HepG2 (cell line): ENCODE results near the gene SLC19A1. TPM values are rescaled to one million over a fixed set of nuclear protein-coding genes. Genes with fewer than 3 reads are reported as not detected.
A peak's percentile ranks its signal among the peaks of the same experiment; 100 is the strongest.

ENCODE experiments used
- BRCA1 ChIP-seq: sonication (generic); formaldehyde crosslinking; IDR thresholded peaks from 2 replicates; pipeline ENCODE4 v1.4.0; 2020; ENCODE audit warnings: missing genetic modification reagents
- CEBPZ ChIP-seq: IDR thresholded peaks from 2 replicates; pipeline ENCODE4 v1.6.1; 2012; ENCODE audit warnings: low read length, improper control_type of control experiment
- HNF1B ChIP-seq: sonication (generic); formaldehyde crosslinking; IDR thresholded peaks from 2 replicates; pipeline ENCODE4 v1.5.1; 2020; ENCODE audit warnings: mild to moderate bottlenecking, moderate library complexity, missing genetic modification reagents
- HNRNPH1 ChIP-seq: fragments of 200-400 bp; formaldehyde crosslinking; optimal IDR thresholded peaks from 2 replicates; pipeline ENCODE3; 2017; ENCODE audit warnings: mild to moderate bottlenecking, low read depth, low read length
- HOXA9 ChIP-seq: sonication (generic); formaldehyde crosslinking; IDR thresholded peaks from 2 replicates; pipeline ENCODE4 v1.8.1; 2022; ENCODE audit warnings: missing genetic modification reagents, mild to moderate bottlenecking, moderate library complexity, borderline replicate concordance
- KMT2A ChIP-seq: sonication (generic); formaldehyde crosslinking; IDR thresholded peaks from 2 replicates; pipeline ENCODE4 v1.4.0; 2020; ENCODE audit warnings: missing genetic modification reagents
- NPAS2 ChIP-seq: sonication (generic); formaldehyde crosslinking; IDR thresholded peaks from 2 replicates; pipeline ENCODE4 v1.8.0; 2022; ENCODE audit warnings: mild to moderate bottlenecking, missing genetic modification reagents, borderline replicate concordance
- POLR2G ChIP-seq: fragments of 200-400 bp; formaldehyde crosslinking; IDR thresholded peaks from 2 replicates; pipeline ENCODE4 v1.6.1; 2018; ENCODE audit warnings: mild to moderate bottlenecking, low read depth, low read length, moderate library complexity
- RBFOX2 ChIP-seq: fragments of 200-400 bp; formaldehyde crosslinking; IDR thresholded peaks from 2 replicates; pipeline ENCODE4 v1.6.1; 2017; ENCODE audit warnings: low read depth, mild to moderate bottlenecking, low read length
- TFAP4 ChIP-seq: sonication (generic); IDR thresholded peaks from 2 replicates; pipeline ENCODE4 v1.6.1; 2016; ENCODE audit warnings: low read depth, borderline replicate concordance
- ZBTB3 ChIP-seq: sonication (generic); formaldehyde crosslinking; IDR thresholded peaks from 2 replicates; pipeline ENCODE4 v1.4.0; 2020; ENCODE audit warnings: low read depth, mild to moderate bottlenecking, moderate library complexity, missing genetic modification reagents, borderline replicate concordance
- ZFP37 ChIP-seq: sonication (generic); formaldehyde crosslinking; IDR thresholded peaks from 2 replicates; pipeline ENCODE4 v1.4.0; 2020; ENCODE audit warnings: missing genetic modification reagents, borderline replicate concordance
- ZNF260 ChIP-seq: sonication (generic); formaldehyde crosslinking; IDR thresholded peaks from 2 replicates; pipeline ENCODE4 v1.4.0; 2020; ENCODE audit warnings: missing genetic modification reagents, low read depth, mild to moderate bottlenecking, borderline replicate concordance
- ZNF264 ChIP-seq: sonication (generic); formaldehyde crosslinking; IDR thresholded peaks from 2 replicates; pipeline ENCODE4 v1.4.0; 2020; ENCODE audit warnings: missing genetic modification reagents
- ZNF501 ChIP-seq: sonication (generic); formaldehyde crosslinking; IDR thresholded peaks from 2 replicates; pipeline ENCODE4 v1.5.1; 2020; ENCODE audit warnings: mild to moderate bottlenecking, moderate library complexity, missing genetic modification reagents
- ZNF572 ChIP-seq: sonication (generic); formaldehyde crosslinking; IDR thresholded peaks from 2 replicates; pipeline ENCODE4 v1.5.1; 2020; ENCODE audit warnings: mild to moderate bottlenecking, missing genetic modification reagents
- ZNF772 ChIP-seq: sonication (generic); formaldehyde crosslinking; IDR thresholded peaks from 2 replicates; pipeline ENCODE4 v1.5.0; 2020; ENCODE audit warnings: mild to moderate bottlenecking, missing genetic modification reagents
- ZNF816 ChIP-seq: sonication (generic); formaldehyde crosslinking; IDR thresholded peaks from 2 replicates; pipeline ENCODE4 v1.8.0; 2022; ENCODE audit warnings: missing genetic modification reagents, mild to moderate bottlenecking, borderline replicate concordance
- ZNF841 ChIP-seq: sonication (generic); formaldehyde crosslinking; IDR thresholded peaks from 2 replicates; pipeline ENCODE4 v1.8.1; 2023; ENCODE audit warnings: missing genetic modification reagents, borderline replicate concordance
- ZNF879 ChIP-seq: sonication (generic); formaldehyde crosslinking; IDR thresholded peaks from 2 replicates; pipeline ENCODE4 v1.8.1; 2023; ENCODE audit warnings: missing genetic modification reagents
- polyA plus RNA-seq, 8 experiments: library from polyadenylated mRNA; depleted of rRNA in 3 of 8; stranded (reverse) in 7 of 8; unstranded in 1 of 8; fragments of >200 nt; fragmentation: Illumina TruSeq in 4 of 8; extraction: Trizol in 4 of 8; gene quantifications; 2 replicates each; pipeline versions ENCODE4 v1.2.1 to v1.2.3, GENCODE V29; 2011 to 2016; ENCODE audit warnings: low read depth in 4 of 8, missing spikeins in 1 of 8, mixed read lengths in 1 of 8; ENCODE audit not compliant: insufficient read depth in 1 of 8
- total RNA-seq, 5 experiments: library from RNA; depleted of rRNA; stranded (reverse); fragments of >200 nt; fragmentation: Illumina TruSeq; extraction: Trizol; gene quantifications; 2 replicates each; pipeline ENCODE4 v1.2.3, GENCODE V29; 2016; ENCODE audit warnings: low read depth in 1 of 5
- TF ChIP-seq, protein P1 (sequence below): IDR thresholded peaks from 2 replicates; pipeline ENCODE4 v1.6.1; 2018; ENCODE audit warnings: missing genetic modification reagents, mild to moderate bottlenecking, missing compliant biosample characterization

SLC19A1 gene
- total and polyA plus RNA-seq, 2 of the 13 experiments (the other 11 are each of a cell fraction or from before 2014, with no cell fraction given): 21.8 to 23.0 TPM

DNA sequence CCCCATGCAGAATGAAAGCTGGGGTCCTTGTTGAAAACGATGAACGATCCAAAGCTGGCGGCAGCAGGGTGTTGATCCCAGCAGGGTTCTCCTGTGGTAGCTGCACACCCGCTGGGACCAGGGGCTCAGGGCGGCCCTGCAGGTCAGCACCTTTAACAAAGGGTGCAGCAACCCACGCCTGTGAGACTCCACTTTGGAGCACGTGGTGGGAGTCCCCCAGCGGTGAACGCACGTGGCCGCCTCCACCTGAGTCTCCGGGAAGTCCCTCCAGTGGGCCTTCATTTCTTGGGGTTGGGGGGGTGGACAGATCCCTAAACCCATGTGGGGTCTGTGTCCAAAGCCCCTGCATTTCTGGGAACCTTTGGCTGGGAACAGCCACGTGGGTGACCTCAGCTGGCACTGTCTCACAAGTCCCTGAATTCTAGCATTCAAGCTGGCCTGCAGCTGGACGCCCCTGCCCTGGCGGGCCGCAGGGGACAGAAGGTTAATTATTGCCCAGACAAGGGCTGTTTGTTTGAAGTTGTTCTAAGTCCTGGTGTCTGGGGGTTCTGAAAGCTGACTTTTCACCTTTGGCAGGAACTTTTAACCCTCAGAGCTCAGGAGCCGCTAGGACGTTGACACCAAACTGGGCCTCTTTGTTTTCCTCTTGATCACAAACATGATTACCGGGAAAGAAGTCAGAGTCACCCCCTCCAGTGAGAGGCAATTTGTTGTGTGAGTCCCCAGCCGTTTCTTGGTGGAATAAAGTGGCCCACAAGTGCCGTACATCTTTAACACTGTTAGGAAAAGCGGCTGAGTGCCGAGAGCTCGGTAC is 72.8 kb downstream of the SLC19A1 start (continued):
- TF ChIP-seq ZBTB3 (CRISPR knock-in tag): no peak; the same call in 1 of the 2 replicates
- peak; percentile 100 for TF ChIP-seq HNF1B (CRISPR knock-in tag)
- TF ChIP-seq NPAS2 (CRISPR knock-in tag): no peak
- TF ChIP-seq, protein P1, sequence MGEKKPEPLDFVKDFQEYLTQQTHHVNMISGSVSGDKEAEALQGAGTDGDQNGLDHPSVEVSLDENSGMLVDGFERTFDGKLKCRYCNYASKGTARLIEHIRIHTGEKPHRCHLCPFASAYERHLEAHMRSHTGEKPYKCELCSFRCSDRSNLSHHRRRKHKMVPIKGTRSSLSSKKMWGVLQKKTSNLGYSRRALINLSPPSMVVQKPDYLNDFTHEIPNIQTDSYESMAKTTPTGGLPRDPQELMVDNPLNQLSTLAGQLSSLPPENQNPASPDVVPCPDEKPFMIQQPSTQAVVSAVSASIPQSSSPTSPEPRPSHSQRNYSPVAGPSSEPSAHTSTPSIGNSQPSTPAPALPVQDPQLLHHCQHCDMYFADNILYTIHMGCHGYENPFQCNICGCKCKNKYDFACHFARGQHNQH (CRISPR knock-in tag): peak; percentile 97
- no peak for TF ChIP-seq RBFOX2
- TF ChIP-seq CEBPZ: no peak
- peak; percentile 76 for TF ChIP-seq ZNF501
- no peak for TF ChIP-seq ZNF572 (CRISPR knock-in tag)
- peak; percentile 26; the same call in 1 of the 2 replicates for TF ChIP-seq KMT2A
- no peak for TF ChIP-seq BRCA1 (CRISPR knock-in tag)
- TF ChIP-seq POLR2G: peak; percentile 85
- TF ChIP-seq ZNF260: no peak
- peak; percentile 95 for TF ChIP-seq TFAP4
- TF ChIP-seq ZNF879 (CRISPR knock-in tag): no peak; the same call in 1 of the 2 replicates
- TF ChIP-seq ZNF772 (CRISPR knock-in tag): no peak
- peak; percentile 60; the same call in 1 of the 2 replicates for TF ChIP-seq ZNF816 (CRISPR knock-in tag)
- TF ChIP-seq ZFP37 (CRISPR knock-in tag): no peak
- 0 out of 2 replicates have a peak, but pooled peaks have one; percentile 57 for TF ChIP-seq ZNF264 (CRISPR knock-in tag)
- TF ChIP-seq HOXA9 (CRISPR knock-in tag): no peak
- TF ChIP-seq HNRNPH1: no peak
- TF ChIP-seq ZNF841 (CRISPR knock-in tag): no peak
